Panc1 (cell line): ENCODE measurements around the gene SRP72. TPM values are rescaled to one million over a fixed set of nuclear protein-coding genes. Genes with fewer than 3 reads are reported as not detected.

ENCODE experiments used
- ATAC-seq: fragments of 200-7000 bp; cut with Tn5 transposase; 2 replicates; pipeline ENCODE4 v1.9.1; 2020; ENCODE audit warnings: mild to moderate bottlenecking, moderate library complexity
- BruUV-seq: library from RNA; stranded (reverse); fragments of 400-500 nt; replicated peaks from 2 replicates; lab custom pipeline; 2021; lab: Mats Ljungman, UMichigan
- CTCF ChIA-PET: fragments of 300-600 bp; sonication (Branson Sonifier 250); formaldehyde crosslinking; loops from one replicate; lab custom pipeline; 2022; ENCODE audit warnings: antibody characterized with exemption; lab: Charles Lee
- POLR2A ChIA-PET: fragments of 300-600 bp; sonication (Branson Sonifier 250); formaldehyde crosslinking; loops from one replicate; lab custom pipeline; 2022; ENCODE audit warnings: antibody characterized with exemption; lab: Charles Lee
- DNase-seq: peaks from one replicate; pipeline ENCODE4 v3.0.0-alpha.2; 2010; ENCODE audit warnings: low read depth, low spot score
- H3K27ac ChIP-seq: 2 replicates; pipeline ENCODE4 v1.5.1; 2011; ENCODE audit warnings: mild to moderate bottlenecking, low read length, inconsistent platforms
- H3K27me3 ChIP-seq: fragments of 200-500 bp; sonication (Bioruptor generic); 2 replicates; pipeline ENCODE4 v1.6.0; 2014; ENCODE audit warnings: low read length, inconsistent platforms; ENCODE audit not compliant: control insufficient read depth, insufficient read depth
- H3K36me3 ChIP-seq: fragments of 200-500 bp; sonication (Bioruptor generic); 2 replicates; pipeline ENCODE4 v1.5.1; 2014; ENCODE audit warnings: inconsistent platforms, mild to moderate bottlenecking, low read length, moderate library complexity; ENCODE audit not compliant: control insufficient read depth, insufficient read depth
- H3K4me1 ChIP-seq: 2 replicates; pipeline ENCODE4 v1.5.1; 2011; ENCODE audit warnings: inconsistent platforms, mild to moderate bottlenecking, low read length, moderate library complexity; ENCODE audit not compliant: control insufficient read depth, insufficient read depth
- H3K4me3 ChIP-seq, 2 experiments: 2 replicates each; pipeline ENCODE4 v1.5.1; 2011 to 2012; ENCODE audit warnings: low read depth in 2 of 2, low read length in 2 of 2, mild to moderate bottlenecking in 2 of 2, inconsistent platforms in 1 of 2, moderate library complexity in 1 of 2
- H3K9me3 ChIP-seq: fragments of 200-500 bp; sonication (Bioruptor generic); 2 replicates; pipeline ENCODE4 v1.5.1; 2014; ENCODE audit warnings: low read depth, mild to moderate bottlenecking, inconsistent platforms, low read length, moderate library complexity; ENCODE audit not compliant: control insufficient read depth, insufficient read depth
- CTCF ChIP-seq: fragments of 450-650 bp; IDR thresholded peaks from 2 replicates; pipeline ENCODE4 v1.5.1; 2017; ENCODE audit warnings: mild to moderate bottlenecking
- POLR2AphosphoS5 ChIP-seq: IDR thresholded peaks from 2 replicates; pipeline ENCODE4 v1.6.1; 2012; ENCODE audit warnings: mild to moderate bottlenecking, low read depth, low read length, moderate library complexity
- REST ChIP-seq, 2 experiments: IDR thresholded peaks; 2 replicates each; pipeline ENCODE4 v1.6.1; 2011 to 2012; ENCODE audit warnings: low read depth in 2 of 2, control low read depth in 1 of 2, low read length in 1 of 2, mild to moderate bottlenecking in 1 of 2, moderate library complexity in 1 of 2; ENCODE audit not compliant: insufficient read depth in 1 of 2
- SIN3A ChIP-seq: IDR thresholded peaks from 2 replicates; pipeline ENCODE4 v1.6.1; 2012; ENCODE audit warnings: low read depth, mild to moderate bottlenecking, low read length, moderate library complexity, borderline replicate concordance; ENCODE audit not compliant: insufficient read depth
- TCF7L2 ChIP-seq: IDR thresholded peaks from 2 replicates; pipeline ENCODE4 v1.6.1; 2011; ENCODE audit warnings: mild to moderate bottlenecking, low read depth, low read length, inconsistent platforms
- in situ Hi-C: cut with HindIII; loops from 2 replicates; pipeline ENCODE4 v1.10.0; 2016; ENCODE audit warnings: low sequenced_read_pairs, low pct_unique_long_range_greater_than_20kb
- intact Hi-C: fragments of 100-400 bp; cut with micrococcal nuclease; formaldehyde crosslinking; loops from one replicate; pipeline ENCODE4 v1.10.0; 2022; ENCODE audit not compliant: unreplicated experiment
- total RNA-seq: library from RNA; stranded (reverse); gene quantifications from one replicate; pipeline ENCODE4 v1.2.1, GENCODE V29; 2021; ENCODE audit not compliant: unreplicated experiment

Gene SRP72
- total RNA-seq, 1 experiment from 2014 or later = 82.4 TPM

- BruUV-seq = no TSS peak
- H3K9me3 ChIP-seq = no peaks in the 10 kb centered on the region
- in situ Hi-C loops = no loop called here
- H3K27me3 ChIP-seq = no peaks in the 10 kb centered on the region
- no peak overlapping the region for H3K4me3 ChIP-seq
- ChIA-PET CTCF (no interaction called here), POLR2A (no interaction called here)
- ATAC-seq (no peak), DNase-seq (no peak)
- H3K4me1 ChIP-seq = no peaks in the 10 kb centered on the region
- H3K27ac ChIP-seq = no peak overlapping the region
- no peaks in the 10 kb centered on the region for H3K36me3 ChIP-seq
- TF ChIP-seq TCF7L2 = no peak
- intact Hi-C loops = no loop called here
Measured at GRCh38 chr4:56512166-56512565, 44.7 kb downstream of the SRP72 start.

- Histone ChIP-seq H3K27ac (no peak overlapping the region), H3K9me3 (no peaks in the 10 kb centered on the region), H3K4me3 (no peak overlapping the region), H3K27me3 (no peaks in the 10 kb centered on the region), H3K36me3 (no peaks in the 10 kb centered on the region), H3K4me1 (no peaks in the 10 kb centered on the region)
- in situ Hi-C loops (no loop called here), intact Hi-C loops (no loop called here)
- no peak for TF ChIP-seq REST (IDR thresholded peaks at IDR 0.05; ENCODE audit: insufficient read depth in 1 of 2, low read depth in 2 of 2, low read length in 1 of 2)
- no TSS peak for BruUV-seq
- POLR2A ChIA-PET = interaction anchor here (0.6 kb wide), 1 partner anchor 369 kb away, joined by 9 read pairs; no protein-coding TSS in a partner anchor
- ATAC-seq = no peak
- CTCF ChIA-PET = no interaction called here
- no peak for DNase-seq
Measured at GRCh38 chr4:56513517-56513916, 46.1 kb downstream of the SRP72 start.

- intact Hi-C loops = no loop called here
- BruUV-seq = no TSS peak
Measured at GRCh38 chr4:56530269-56531148, 63.1 kb downstream of the SRP72 start.

More at GRCh38 chr4:56530269-56531148, 63.1 kb downstream of the SRP72 start:
- Histone ChIP-seq H3K9me3 (no peaks in the 10 kb centered on the region), H3K4me1 (no peaks in the 10 kb centered on the region), H3K36me3 (no peaks in the 10 kb centered on the region), H3K27me3 (peaks cover 3% of the 10 kb centered on the region), H3K27ac (no peak overlapping the region), H3K4me3 (peak overlapping the region; percentile 50 to 69)
- TF ChIP-seq CTCF = no peak
- no peak for TF ChIP-seq POLR2AphosphoS5
- TF ChIP-seq SIN3A = no peak
- TF ChIP-seq REST (IDR thresholded peaks at IDR 0.05; ENCODE audit: insufficient read depth in 1 of 2, low read depth in 2 of 2, low read length in 1 of 2) = no peak
- no peak for TF ChIP-seq TCF7L2
- DNase-seq (no peak), ATAC-seq (peak; percentile 97)
- in situ Hi-C loops = no loop called here
- CTCF ChIA-PET = interaction anchor here (0.5 kb wide), 1 partner anchor 11 kb away, joined by 3 read pairs; no protein-coding TSS in a partner anchor
- POLR2A ChIA-PET = no interaction called here
